Activated CD4-positive, alpha-beta T cell treated with anti-CD3 and anti-CD28 coated beads, Interleukin-2, amount 10 ng/mL, durations not matched to agents 7 days and 5 days (primary cell): Measurements from ENCODE around the gene RAD51B. TPM values are rescaled to one million over a fixed set of nuclear protein-coding genes. Genes with fewer than 3 reads are reported as not detected.

ENCODE experiments used
- CTCF ChIA-PET: fragments of 350-600 bp; sonication (Branson Sonifier 250); formaldehyde crosslinking; loops from one replicate; lab custom pipeline; 2021; ENCODE audit warnings: antibody characterized with exemption; lab: Charles Lee
- POLR2A ChIA-PET: fragments of 350-600 bp; sonication (Branson Sonifier 250); formaldehyde crosslinking; loops from one replicate; lab custom pipeline; 2021; ENCODE audit warnings: antibody characterized with exemption; lab: Charles Lee
- DNase-seq: peaks from one replicate; pipeline ENCODE4 v3.0.0-alpha.2; 2020
- H3K27ac Mint-ChIP-seq: one replicate; pipeline ENCODE4 v1.8.0; 2021; ENCODE audit warnings: mild to moderate bottlenecking, moderate library complexity, mixed read lengths
- H3K27me3 Mint-ChIP-seq: one replicate; pipeline ENCODE4 v1.8.0; 2021; ENCODE audit warnings: mixed read lengths
- H3K36me3 Mint-ChIP-seq: one replicate; pipeline ENCODE4 v1.8.0; 2021; ENCODE audit warnings: low read depth, mixed read lengths
- H3K4me1 Mint-ChIP-seq: one replicate; pipeline ENCODE4 v1.8.0; 2021; ENCODE audit warnings: mixed read lengths
- H3K4me3 Mint-ChIP-seq: one replicate; pipeline ENCODE4 v1.8.0; 2021; ENCODE audit warnings: mild to moderate bottlenecking, moderate library complexity, mixed read lengths
- H3K9me3 Mint-ChIP-seq: one replicate; pipeline ENCODE4 v1.8.0; 2021; ENCODE audit warnings: mixed read lengths
- total RNA-seq, 2 experiments: library from RNA; stranded (reverse); gene quantifications; one replicate each; pipeline ENCODE4 v1.2.3, GENCODE V29; 2021

RAD51B gene
- total RNA-seq, 2 experiments from 2014 or later, result 20.6 to 30.3 TPM

DNA sequence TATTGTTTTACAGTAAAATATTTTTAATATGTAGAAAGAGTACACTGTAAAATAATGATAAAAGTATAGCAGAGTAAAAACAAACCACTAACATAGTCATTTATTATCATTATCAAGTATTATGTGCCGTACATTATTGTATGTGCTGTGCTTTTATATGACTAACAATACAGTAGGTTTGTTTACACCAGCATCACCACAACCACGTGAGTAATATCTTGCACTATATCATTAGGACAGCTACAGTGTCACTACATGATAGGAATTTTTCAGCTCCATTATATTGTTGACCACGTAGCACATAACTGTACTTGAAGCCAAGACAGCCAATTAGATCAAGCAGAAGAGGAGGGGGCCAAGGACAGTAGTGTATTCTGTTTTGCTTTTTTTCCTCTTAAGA, 415.4 kb downstream of the RAD51B start:
- POLR2A ChIA-PET, result no interaction called here
- H3K4me3 Mint-ChIP-seq, result no peak overlapping the region
- no peaks in the 10 kb centered on the region for H3K27me3 Mint-ChIP-seq
- H3K4me1 Mint-ChIP-seq, result peaks cover 1% of the 10 kb centered on the region
- H3K36me3 Mint-ChIP-seq, result peaks cover 2% of the 10 kb centered on the region
- peaks cover 2% of the 10 kb centered on the region for H3K9me3 Mint-ChIP-seq
- CTCF ChIA-PET, result interaction anchor here (0.8 kb wide), 1 partner anchor 16 kb away, joined by 3 read pairs; no protein-coding TSS in a partner anchor
- H3K27ac Mint-ChIP-seq, result no peak overlapping the region
- DNase-seq, result no peak

DNA sequence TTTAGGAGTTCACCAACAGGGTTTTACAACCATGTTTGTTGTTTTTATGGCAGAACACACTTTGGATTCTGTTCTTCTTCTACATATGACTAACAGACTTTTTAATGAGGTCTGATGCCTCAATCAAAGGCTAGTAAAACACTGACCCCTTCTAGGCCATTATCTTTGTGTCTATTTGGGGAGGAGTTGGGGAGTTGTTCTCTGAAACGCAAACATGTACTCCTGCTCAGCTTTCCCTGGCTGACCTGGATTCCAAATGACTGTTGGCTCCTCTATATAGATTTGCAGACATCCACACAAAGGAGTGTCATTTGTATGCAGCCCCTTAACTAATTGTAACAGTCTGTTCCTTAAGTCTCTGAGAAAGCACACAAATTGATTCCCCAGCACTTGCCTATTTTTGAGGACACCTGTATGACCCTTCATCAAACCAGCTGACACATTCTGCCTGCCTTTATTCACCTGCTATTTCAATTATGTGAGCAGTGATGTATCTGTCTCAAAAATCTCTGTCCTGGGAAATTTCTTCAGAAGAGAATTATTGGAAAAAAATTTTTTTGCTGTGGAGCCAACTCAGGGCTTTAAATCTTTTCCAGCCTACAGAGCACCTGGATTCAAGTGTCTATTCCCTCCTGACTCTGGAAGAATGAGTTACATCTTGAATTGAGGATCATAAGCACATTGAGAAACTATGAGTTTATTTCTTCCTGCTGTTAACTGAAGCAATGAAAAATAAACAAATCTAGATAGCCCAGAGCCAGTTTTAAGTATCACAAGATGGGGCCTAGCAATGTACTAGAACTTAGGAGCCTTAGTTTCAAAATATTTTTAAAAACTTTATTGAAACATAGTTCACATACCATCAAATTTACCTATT, 417.2 kb downstream of the RAD51B start:
- no peaks in the 10 kb centered on the region for H3K9me3 Mint-ChIP-seq
- ChIA-PET CTCF (no interaction called here), POLR2A (no interaction called here)
- no peaks in the 10 kb centered on the region for H3K4me1 Mint-ChIP-seq
- H3K27me3 Mint-ChIP-seq, result no peaks in the 10 kb centered on the region
- no peak overlapping the region for H3K27ac Mint-ChIP-seq
- no peak overlapping the region for H3K4me3 Mint-ChIP-seq
- peaks cover 2% of the 10 kb centered on the region for H3K36me3 Mint-ChIP-seq
- DNase-seq, result no peak

DNA sequence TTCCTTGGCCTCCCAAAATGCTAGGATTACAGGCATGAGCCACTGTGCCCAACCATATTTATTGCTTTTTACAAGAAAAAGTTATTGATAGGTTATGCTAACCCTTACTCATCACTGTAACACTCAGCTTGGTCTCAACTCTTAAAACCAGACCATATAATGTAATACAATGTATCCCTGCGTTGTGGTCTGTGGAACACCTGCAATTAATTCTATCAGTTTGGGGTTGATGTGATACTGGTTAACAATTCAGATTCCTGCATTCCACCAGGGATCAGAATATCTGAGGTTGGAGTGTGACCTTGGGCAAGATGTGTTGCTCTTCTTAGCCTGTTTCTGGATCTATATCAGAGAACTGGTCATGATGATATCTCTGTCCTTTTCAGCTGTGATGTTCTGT, 419.0 kb downstream of the RAD51B start:
- Mint-ChIP-seq H3K27ac (no peak overlapping the region), H3K4me3 (no peak overlapping the region), H3K36me3 (peaks cover 2% of the 10 kb centered on the region), H3K9me3 (no peaks in the 10 kb centered on the region), H3K27me3 (no peaks in the 10 kb centered on the region), H3K4me1 (no peaks in the 10 kb centered on the region)
- POLR2A ChIA-PET, result no interaction called here
- CTCF ChIA-PET, result interaction anchor here (0.5 to 1.6 kb wide), 3 partner anchors 201 to 552 kb away, joined by 3 to 4 read pairs (median 4); no protein-coding TSS in a partner anchor
- no peak for DNase-seq

DNA sequence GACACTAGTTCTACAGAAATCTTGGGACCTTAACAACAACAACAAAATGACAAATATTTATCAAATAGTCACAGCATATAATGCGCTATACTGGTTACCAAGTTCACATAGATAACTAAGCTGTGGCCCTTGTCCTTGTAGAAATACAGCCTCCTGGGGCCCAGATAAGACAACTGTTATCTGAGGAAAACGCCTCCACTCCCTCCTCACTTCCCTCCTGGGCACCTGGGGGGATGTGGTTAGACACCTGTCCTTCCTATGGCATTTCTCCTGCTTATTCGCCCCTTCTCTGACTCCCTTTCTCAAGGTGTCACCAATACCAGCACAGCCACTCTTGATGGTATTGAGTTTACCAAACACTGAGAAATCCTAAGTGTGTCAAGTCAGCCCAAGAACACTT, 419.4 kb downstream of the RAD51B start:
- Mint-ChIP-seq H3K4me1 (no peaks in the 10 kb centered on the region), H3K27ac (no peak overlapping the region)

DNA sequence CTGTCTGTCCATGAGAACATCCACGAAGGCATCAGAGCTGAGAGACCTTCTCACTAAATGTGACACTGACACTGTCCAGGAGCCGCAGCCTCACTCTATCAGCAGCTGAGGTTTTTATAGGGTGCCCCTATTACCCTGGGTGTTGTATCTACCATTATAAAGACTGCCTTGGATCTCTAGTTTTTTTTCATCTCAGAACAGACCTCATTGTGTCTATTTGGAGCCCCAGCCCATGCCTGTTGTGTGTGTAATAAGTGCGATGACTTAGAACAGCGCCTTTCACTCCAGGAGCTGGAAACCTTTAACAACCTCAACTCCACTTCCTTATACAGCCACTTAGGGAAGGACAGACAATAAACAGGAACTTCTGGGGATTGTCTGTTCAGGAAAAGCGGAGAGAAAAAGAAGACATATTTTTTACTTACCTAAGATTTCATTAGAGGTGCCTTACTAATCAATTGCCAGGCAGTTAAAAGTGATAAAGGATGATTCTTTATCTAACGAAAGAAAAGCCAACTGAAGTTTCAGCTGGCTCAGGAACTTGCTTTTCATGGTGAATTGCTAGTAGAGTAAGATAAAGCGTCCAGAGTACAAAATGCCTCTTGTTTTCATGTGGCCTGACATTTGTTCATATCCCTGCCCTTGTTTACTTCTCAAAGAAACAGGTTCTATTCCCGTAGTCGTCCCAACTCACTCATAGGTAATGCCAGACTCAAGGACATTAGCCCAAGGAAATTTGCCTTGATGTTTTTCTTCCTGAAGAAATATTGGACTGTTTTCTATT, 420.6 kb downstream of the RAD51B start:
- H3K4me1 Mint-ChIP-seq, result no peaks in the 10 kb centered on the region
- no peak overlapping the region for H3K27ac Mint-ChIP-seq
- H3K9me3 Mint-ChIP-seq, result no peaks in the 10 kb centered on the region
- no peak for DNase-seq
- no peak overlapping the region for H3K4me3 Mint-ChIP-seq
- H3K27me3 Mint-ChIP-seq, result no peaks in the 10 kb centered on the region
- POLR2A ChIA-PET, result no interaction called here
- CTCF ChIA-PET, result interaction anchor here (1.0 to 1.7 kb wide), 4 partner anchors 9 to 549 kb away, joined by 3 to 5 read pairs (median 3); no protein-coding TSS in a partner anchor
- peaks cover 2% of the 10 kb centered on the region for H3K36me3 Mint-ChIP-seq

More for the DNA sequence above, 419.4 kb downstream of the RAD51B start:
- no peaks in the 10 kb centered on the region for H3K9me3 Mint-ChIP-seq
- no peak for DNase-seq
- H3K4me3 Mint-ChIP-seq, result no peak overlapping the region
- no peaks in the 10 kb centered on the region for H3K27me3 Mint-ChIP-seq
- peaks cover 2% of the 10 kb centered on the region for H3K36me3 Mint-ChIP-seq
- POLR2A ChIA-PET, result interaction anchor here (0.6 kb wide), 1 partner anchor 574 kb away, joined by 3 read pairs; no protein-coding TSS in a partner anchor
- CTCF ChIA-PET, result interaction anchor here (0.7 to 1.6 kb wide), 2 partner anchors 24 to 550 kb away, joined by 4 read pairs; no protein-coding TSS in a partner anchor

DNA sequence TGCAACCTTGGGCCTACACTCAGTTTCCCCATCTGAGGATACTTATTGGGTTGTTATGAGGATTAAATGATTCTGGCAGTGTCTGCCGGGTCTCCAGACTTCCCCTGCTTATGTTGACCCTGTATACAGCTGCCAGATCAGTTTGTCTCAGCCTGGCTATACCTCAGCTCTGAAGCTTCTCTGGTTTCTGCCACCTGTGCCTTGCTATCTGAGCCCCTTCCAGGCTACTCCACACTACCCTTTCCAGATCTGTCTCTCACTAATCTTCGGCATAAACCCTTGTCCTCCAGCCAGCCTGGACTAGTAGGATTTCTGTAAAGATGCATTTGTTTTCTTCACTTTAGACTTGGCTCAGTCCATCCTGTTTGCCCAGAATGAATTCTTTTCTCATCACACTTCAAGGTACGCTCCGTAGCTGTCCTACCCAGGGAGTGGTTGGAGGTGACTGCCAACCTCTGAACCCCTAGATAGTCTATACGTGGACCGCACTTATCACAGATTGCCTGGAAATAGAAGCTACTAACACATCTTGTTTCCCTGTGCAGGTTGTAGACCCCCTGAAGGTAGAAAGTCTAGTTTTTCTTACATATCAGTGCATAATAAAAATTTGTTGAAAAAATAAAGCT, 422.4 kb downstream of the RAD51B start:
- no peaks in the 10 kb centered on the region for H3K9me3 Mint-ChIP-seq
- H3K27me3 Mint-ChIP-seq, result no peaks in the 10 kb centered on the region
- ChIA-PET POLR2A (no interaction called here), CTCF (interaction anchor here (0.7 to 9.9 kb wide), 3 partner anchors 10 to 576 kb away, joined by 3 to 65 read pairs (median 3); no protein-coding TSS in a partner anchor)
- no peak overlapping the region for H3K27ac Mint-ChIP-seq
- no peaks in the 10 kb centered on the region for H3K36me3 Mint-ChIP-seq
- H3K4me1 Mint-ChIP-seq, result no peaks in the 10 kb centered on the region
- no peak for DNase-seq
- no peak overlapping the region for H3K4me3 Mint-ChIP-seq

DNA sequence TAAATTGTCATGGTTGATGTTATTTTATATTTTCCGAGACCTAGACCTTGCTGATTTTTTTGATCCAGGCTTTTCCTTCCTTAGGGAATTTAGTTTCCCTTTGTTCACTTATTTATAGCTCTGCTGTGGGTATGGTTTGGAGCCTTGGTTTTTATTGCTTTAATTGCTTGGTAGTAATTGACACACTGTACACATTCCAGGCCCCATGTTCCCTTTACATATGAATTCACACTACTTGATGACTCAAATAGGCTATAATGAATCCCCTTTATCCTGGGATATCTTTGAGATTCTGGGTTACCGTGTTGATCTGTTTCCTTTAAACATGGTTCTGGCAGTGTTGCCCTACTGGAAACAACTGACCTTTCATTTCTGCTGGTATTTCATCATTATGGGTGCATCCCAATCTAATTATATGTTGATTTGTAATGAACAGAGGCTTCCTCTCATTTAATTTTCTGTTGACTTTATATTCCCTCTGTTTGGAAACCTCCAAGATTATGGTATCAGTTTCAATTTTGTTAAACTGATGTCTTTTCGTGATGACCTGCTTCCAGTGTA, 424.0 kb downstream of the RAD51B start:
- Mint-ChIP-seq H3K27ac (no peak overlapping the region), H3K27me3 (no peaks in the 10 kb centered on the region), H3K4me3 (no peak overlapping the region), H3K36me3 (no peaks in the 10 kb centered on the region), H3K4me1 (peaks cover 12% of the 10 kb centered on the region), H3K9me3 (no peaks in the 10 kb centered on the region)
- CTCF ChIA-PET, result interaction anchor here (9.9 kb wide), 1 partner anchor 574 kb away, joined by 65 read pairs; no protein-coding TSS in a partner anchor
- POLR2A ChIA-PET, result no interaction called here
- no peak for DNase-seq

DNA sequence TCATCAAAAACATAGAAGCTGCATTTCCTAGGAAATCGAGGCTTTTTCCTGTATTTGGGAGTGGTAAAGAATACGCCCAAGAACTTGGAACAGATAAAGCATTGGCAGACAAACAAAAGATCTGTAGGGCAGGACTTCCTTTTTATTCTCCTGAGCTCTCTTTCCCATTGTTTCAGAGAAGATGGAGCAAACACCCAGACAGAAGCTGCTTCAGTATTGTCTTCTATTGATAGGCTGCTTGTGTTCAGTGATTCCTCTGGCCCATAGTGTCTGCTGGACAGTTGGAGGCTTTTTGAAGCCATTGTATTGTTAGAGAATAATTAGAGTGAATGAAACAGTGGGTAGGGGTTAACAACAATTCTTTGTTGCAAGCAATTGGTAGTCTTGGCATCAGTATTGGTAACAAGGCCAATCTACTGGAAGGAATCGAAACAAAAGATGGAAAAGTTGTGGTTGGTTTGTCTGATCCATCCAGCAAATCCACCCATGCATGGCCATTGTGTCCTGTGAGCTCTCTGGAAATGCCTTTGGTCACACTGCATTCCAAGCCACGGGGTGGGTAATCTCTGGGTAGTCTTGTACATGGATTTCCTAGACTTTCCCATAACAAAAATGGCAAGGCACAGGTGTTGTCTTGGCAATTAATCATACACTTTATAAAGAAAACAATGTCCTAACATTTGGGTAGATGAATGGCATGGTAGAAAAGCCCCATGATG, 424.8 kb downstream of the RAD51B start:
- no peaks in the 10 kb centered on the region for H3K27me3 Mint-ChIP-seq
- CTCF ChIA-PET, result interaction anchor here (1.1 to 9.9 kb wide), 3 partner anchors 12 to 573 kb away, joined by 3 to 65 read pairs (median 3); no protein-coding TSS in a partner anchor

DNA sequence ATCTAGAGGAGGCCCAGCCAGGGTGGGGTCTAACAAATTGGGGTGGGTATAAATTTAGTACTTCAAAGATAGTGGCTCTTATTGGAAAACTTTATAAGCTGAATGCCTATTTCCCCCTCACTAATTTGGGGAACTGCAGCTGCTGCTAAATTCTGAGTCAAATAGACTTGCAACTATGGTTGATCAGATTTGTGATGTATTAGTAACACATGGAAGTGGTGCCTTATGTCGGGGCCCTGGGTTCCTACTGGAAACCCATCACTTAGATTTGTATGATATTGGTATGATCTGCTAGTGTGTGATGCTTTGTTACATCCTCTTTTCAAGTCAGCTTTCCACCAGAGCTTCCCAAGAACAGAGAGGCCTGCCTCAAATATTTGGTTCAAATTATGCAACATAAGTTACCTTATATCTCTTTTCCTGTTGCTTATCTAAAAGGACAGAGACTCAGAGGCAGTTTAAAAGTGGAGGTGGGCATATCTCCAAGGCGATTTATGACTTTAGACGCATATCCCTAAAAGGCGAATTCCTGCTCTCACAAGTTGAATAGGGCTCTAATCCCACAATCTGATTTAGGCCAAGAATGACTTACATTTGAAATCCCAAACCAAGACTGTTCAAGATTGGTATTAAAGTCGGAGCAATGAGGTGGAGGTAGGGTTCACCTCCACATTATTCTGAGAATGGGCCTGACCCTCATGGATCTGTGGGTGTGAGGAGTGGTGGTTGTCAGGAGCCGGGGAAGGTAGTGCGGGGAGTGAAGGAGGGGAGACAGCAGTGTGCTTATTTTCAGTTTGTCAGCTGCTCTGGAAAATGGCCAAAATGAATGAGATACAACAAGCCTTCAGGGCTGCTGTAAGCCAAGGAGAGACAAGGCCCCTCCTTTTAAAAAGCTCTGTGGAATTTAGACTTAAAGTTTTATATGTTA, 425.8 kb downstream of the RAD51B start:
- DNase-seq, result no peak
- Mint-ChIP-seq H3K27ac (no peak overlapping the region), H3K27me3 (no peaks in the 10 kb centered on the region), H3K36me3 (no peaks in the 10 kb centered on the region), H3K9me3 (no peaks in the 10 kb centered on the region), H3K4me1 (peaks cover 24% of the 10 kb centered on the region), H3K4me3 (no peak overlapping the region)
- CTCF ChIA-PET, result interaction anchor here (1.1 to 9.9 kb wide), 4 partner anchors 13 to 598 kb away, joined by 3 to 65 read pairs (median 3); no protein-coding TSS in a partner anchor
- POLR2A ChIA-PET, result no interaction called here

More for the DNA sequence above, 424.8 kb downstream of the RAD51B start:
- Mint-ChIP-seq H3K36me3 (no peaks in the 10 kb centered on the region), H3K4me1 (peaks cover 18% of the 10 kb centered on the region), H3K4me3 (no peak overlapping the region), H3K9me3 (no peaks in the 10 kb centered on the region), H3K27ac (no peak overlapping the region)
- POLR2A ChIA-PET, result no interaction called here
- DNase-seq, result no peak

DNA sequence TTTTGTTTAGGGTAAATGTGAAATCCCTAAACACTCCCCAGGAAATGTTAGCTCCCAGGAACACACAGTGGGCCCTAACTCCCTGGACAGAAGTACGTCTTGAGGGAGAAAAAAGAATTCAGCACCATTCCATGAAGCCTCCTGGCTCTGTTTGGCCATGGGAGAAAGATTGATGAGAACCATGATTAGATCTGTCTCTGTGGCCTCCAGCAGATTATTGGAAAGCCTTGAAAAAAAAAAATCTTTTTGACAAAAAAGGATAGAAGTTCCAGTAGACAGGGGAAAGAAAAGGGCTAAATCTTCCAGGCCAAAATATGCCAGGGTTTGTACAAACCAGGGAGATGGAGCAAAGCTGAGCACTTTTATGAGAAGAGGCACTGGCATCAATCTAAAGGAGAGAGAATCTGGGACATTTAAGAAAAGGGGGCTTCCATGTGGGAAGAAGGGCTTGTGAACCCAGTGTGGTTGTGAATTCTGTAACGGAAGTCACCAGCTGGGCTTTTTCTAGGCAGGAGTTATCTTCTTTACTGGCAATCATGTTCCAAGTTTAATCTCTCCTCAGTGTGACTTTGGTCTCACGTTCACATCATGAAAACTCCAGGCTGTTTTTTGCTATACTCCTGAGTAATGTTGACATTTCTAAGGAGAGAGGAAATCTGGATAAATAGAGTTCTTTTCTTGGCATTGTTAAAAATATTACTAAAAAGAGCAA, 426.7 kb downstream of the RAD51B start:
- Mint-ChIP-seq H3K9me3 (no peaks in the 10 kb centered on the region), H3K27me3 (no peaks in the 10 kb centered on the region), H3K27ac (no peak overlapping the region), H3K4me3 (no peak overlapping the region), H3K36me3 (no peaks in the 10 kb centered on the region), H3K4me1 (peaks cover 32% of the 10 kb centered on the region)
- ChIA-PET POLR2A (no interaction called here), CTCF (interaction anchor here (1.3 to 9.9 kb wide), 3 partner anchors 14 to 598 kb away, joined by 3 to 65 read pairs (median 3); no protein-coding TSS in a partner anchor)
- DNase-seq, result no peak
